Measurements from ENCODE around the gene ATG4B. TPM values are rescaled to one million over a fixed set of nuclear protein-coding genes. Genes with fewer than 3 reads are reported as not detected.

The ATG4B gene
- total and polyA plus RNA-seq, 9 donors = 37.1 to 70.4 (median 53.3) TPM

DNA sequence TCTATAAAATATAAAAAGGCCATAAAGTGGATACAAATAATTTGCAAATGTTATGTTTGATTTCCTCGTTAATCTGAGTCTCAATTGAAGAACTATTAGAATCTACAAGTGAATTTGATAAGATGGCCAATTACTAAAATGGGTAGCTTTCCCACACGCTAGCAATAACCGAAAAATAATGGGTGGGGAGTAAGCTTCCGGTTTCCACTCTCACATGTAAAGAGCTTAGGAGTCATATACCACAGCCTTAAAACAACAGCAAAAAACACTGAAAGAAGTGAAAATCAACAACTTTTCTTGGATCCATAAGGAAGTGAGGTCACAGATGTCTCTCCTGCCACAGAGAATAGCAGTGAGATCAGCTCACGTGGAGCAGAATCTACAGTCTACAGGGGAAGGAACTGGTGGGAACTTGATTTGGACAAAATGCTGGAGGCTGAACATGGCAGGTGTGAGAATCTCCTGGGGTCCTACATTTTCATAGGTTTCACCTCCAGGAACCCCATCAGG is 19.1 kb upstream of the ATG4B start:
- H3K4me3 ChIP-seq = no peak overlapping the region
- H3K27ac ChIP-seq = no peak overlapping the region
- H3K27me3 ChIP-seq = no peaks in the 10 kb centered on the region
- intact Hi-C loops (cut with DNase I) = no loop called here
- H3K9me3 ChIP-seq = no peaks in the 10 kb centered on the region
- TF ChIP-seq, protein P1, sequence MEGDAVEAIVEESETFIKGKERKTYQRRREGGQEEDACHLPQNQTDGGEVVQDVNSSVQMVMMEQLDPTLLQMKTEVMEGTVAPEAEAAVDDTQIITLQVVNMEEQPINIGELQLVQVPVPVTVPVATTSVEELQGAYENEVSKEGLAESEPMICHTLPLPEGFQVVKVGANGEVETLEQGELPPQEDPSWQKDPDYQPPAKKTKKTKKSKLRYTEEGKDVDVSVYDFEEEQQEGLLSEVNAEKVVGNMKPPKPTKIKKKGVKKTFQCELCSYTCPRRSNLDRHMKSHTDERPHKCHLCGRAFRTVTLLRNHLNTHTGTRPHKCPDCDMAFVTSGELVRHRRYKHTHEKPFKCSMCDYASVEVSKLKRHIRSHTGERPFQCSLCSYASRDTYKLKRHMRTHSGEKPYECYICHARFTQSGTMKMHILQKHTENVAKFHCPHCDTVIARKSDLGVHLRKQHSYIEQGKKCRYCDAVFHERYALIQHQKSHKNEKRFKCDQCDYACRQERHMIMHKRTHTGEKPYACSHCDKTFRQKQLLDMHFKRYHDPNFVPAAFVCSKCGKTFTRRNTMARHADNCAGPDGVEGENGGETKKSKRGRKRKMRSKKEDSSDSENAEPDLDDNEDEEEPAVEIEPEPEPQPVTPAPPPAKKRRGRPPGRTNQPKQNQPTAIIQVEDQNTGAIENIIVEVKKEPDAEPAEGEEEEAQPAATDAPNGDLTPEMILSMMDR (IDR thresholded peaks at IDR 0.05) = no peak
- TF ChIP-seq EP300 (IDR thresholded peaks at IDR 0.05) = no peak
- TF ChIP-seq POLR2A (IDR thresholded peaks at IDR 0.05) = no peak
- no peaks in the 10 kb centered on the region for H3K36me3 ChIP-seq
- no peaks in the 10 kb centered on the region for H3K4me1 ChIP-seq (ENCODE audit: insufficient read depth)
- no peak for DNase-seq
- WGBS, 3 donors = 81 to 92% (median 86%) methylated on average over 5 of the region's 5 CpGs

DNA sequence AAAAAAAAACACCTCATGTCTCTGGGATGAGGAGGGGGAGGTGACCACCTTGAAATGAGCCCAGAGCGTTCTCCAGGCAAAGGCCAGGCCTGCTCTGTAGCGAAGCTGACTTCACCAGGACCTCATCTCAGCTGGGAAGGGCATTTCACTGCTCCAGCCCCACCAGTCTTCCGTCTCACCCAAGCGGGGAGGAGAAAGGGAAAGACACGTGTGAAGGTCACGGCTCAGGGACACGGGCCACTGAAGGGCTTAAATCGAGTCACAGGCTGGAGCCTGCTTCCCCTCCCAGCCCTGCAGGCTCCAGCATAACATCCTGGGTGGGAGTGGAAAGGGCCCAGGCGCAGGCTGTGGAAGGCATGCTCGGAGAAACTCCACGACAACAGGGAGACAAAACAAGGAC is 18.7 kb upstream of the ATG4B start:
- H3K9me3 ChIP-seq = no peaks in the 10 kb centered on the region
- no peaks in the 10 kb centered on the region for H3K27me3 ChIP-seq
- intact Hi-C loops (cut with DNase I) = no loop called here
- no peaks in the 10 kb centered on the region for H3K4me1 ChIP-seq (ENCODE audit: insufficient read depth)
- no peaks in the 10 kb centered on the region for H3K36me3 ChIP-seq
- no peak for TF ChIP-seq EP300 (IDR thresholded peaks at IDR 0.05)
- TF ChIP-seq, protein P1 (IDR thresholded peaks at IDR 0.05) = no peak
- TF ChIP-seq POLR2A (IDR thresholded peaks at IDR 0.05) = no peak
- H3K27ac ChIP-seq = no peak overlapping the region
- H3K4me3 ChIP-seq = no peak overlapping the region
- DNase-seq = no peak
- WGBS, 3 donors = 77 to 89% (median 84%) methylated on average over 11 of the region's 11 CpGs

DNA sequence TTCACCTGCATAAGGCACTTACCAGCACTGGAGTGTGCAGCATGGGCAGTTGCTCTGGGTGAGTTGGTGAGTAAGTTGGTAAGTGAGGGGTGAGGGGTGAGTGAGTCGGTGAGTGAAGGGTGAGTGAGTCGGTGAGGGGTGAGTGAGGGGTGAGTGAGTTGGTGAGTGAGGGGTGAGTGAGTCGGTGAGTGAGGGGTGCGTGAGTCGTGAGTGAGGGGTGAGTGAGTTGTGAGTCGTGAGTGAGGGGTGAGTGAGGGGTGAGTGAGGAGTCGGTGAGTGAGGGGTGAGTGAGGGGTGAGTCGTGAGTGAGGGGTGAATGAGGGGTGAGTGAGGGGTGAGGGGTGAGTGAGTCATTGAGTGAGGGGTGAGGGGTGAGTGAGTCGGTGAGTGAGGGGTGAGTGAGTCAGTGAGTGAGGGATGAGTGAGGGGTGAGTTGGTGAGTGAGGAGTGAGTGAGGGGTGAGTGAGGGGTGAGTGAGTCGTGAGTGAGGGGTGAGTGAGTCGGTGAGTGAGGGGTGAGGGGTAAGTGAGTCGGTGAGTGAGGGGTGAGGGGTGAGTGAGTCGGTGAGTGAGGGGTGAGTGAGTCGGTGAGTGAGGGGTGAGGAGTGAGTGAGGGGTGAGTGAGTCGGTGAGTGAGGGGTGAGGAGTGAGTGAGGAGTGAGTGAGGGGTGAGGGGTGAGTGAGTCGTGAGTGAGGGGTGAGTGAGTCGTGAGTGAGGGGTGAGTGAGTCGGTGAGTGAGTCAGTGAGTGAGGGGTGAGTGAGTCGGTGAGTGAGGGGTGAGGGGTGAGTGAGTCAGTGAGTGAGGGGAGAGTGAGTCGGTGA is 17.7 kb upstream of the ATG4B start:
- Histone ChIP-seq H3K36me3 (no peaks in the 10 kb centered on the region), H3K9me3 (no peaks in the 10 kb centered on the region), H3K27me3 (no peaks in the 10 kb centered on the region), H3K4me3 (no peak overlapping the region), H3K4me1 (ENCODE audit: insufficient read depth) (no peaks in the 10 kb centered on the region), H3K27ac (no peak overlapping the region)
- TF ChIP-seq POLR2A (IDR thresholded peaks at IDR 0.05) = no peak
- TF ChIP-seq, protein P1 (IDR thresholded peaks at IDR 0.05) = no peak
- TF ChIP-seq EP300 (IDR thresholded peaks at IDR 0.05) = no peak
- WGBS, 3 donors = 83 to 93% (median 90%) methylated on average over 16 to 20 of the region's 20 CpGs
- intact Hi-C loops (cut with DNase I) = no loop called here
- DNase-seq = no peak

DNA sequence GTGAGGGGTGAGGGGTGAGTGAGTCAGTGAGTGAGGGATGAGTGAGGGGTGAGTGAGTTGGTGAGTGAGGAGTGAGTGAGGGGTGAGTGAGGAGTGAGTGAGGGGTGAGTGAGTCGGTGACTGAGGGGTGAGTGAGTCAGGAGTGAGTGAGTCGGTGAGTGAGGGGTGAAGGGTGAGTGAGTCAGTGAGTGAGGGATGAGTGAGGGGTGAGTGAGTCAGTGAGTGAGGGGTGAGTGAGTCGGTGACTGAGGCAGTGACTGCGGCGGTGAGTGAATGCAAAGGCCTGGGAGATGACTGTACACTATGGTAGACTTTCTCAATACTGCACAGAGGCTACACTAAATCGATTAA is 17.1 kb upstream of the ATG4B start:
- TF ChIP-seq, protein P1 (IDR thresholded peaks at IDR 0.05) = no peak
- TF ChIP-seq POLR2A (IDR thresholded peaks at IDR 0.05) = no peak
- TF ChIP-seq EP300 (IDR thresholded peaks at IDR 0.05) = no peak
- Histone ChIP-seq H3K36me3 (no peaks in the 10 kb centered on the region), H3K4me3 (no peak overlapping the region), H3K27me3 (no peaks in the 10 kb centered on the region), H3K27ac (no peak overlapping the region), H3K9me3 (no peaks in the 10 kb centered on the region), H3K4me1 (ENCODE audit: insufficient read depth) (no peaks in the 10 kb centered on the region)
- intact Hi-C loops (cut with DNase I) = no loop called here
- 94 to 96% (median 95%) methylated on average over 6 of the region's 6 CpGs for WGBS, 3 donors
- no peak for DNase-seq

Data from ovary (tissue), 9 donors.